NCI-H82 (cell line): Measurements from ENCODE around the gene NME4.

Experiments
- DNase-seq: peaks from one replicate; lab custom pipeline; 2025; lab: John Stamatoyannopoulos, UW

NME4 gene

GRCh38 chr16:363766-364490 lies 33.1 kb upstream of the NME4 start:
- DNase-seq, result peak; percentile 26

- no peak for DNase-seq
Measured at GRCh38 chr16:364595-365491, 32.2 kb upstream of the NME4 start.

- no peak for DNase-seq
Measured at GRCh38 chr16:366476-366875, 30.5 kb upstream of the NME4 start.

GRCh38 chr16:367333-367903 lies 29.6 kb upstream of the NME4 start:
- DNase-seq, result no peak

GRCh38 chr16:368388-369158 lies 28.4 kb upstream of the NME4 start:
- no peak for DNase-seq

GRCh38 chr16:369275-369865 lies 27.6 kb upstream of the NME4 start:
- no peak for DNase-seq

GRCh38 chr16:369866-370436 lies 27.0 kb upstream of the NME4 start:
- DNase-seq, result peak; percentile 15

GRCh38 chr16:370443-370842 lies 26.6 kb upstream of the NME4 start, which contains the start of gene MRPL28:
TSS of gene MRPL28 (minus strand) at chr16:370538. CDS start at chr16:370218, 320 bp downstream.
- DNase-seq, result peak; percentile 97

GRCh38 chr16:370979-371514 lies 26.0 kb upstream of the NME4 start:
- DNase-seq, result peak; percentile 37

- DNase-seq, result peak; percentile 60
Measured at GRCh38 chr16:371515-372301, 25.3 kb upstream of the NME4 start.

GRCh38 chr16:372302-372983 lies 24.6 kb upstream of the NME4 start:
- no peak for DNase-seq

- no peak for DNase-seq
Measured at GRCh38 chr16:373020-373598, 23.9 kb upstream of the NME4 start.

- DNase-seq, result no peak
Measured at GRCh38 chr16:373848-374615, 23.0 kb upstream of the NME4 start.

- DNase-seq, result no peak
Measured at GRCh38 chr16:374616-374926, 22.4 kb upstream of the NME4 start.

GRCh38 chr16:375212-375611 lies 21.8 kb upstream of the NME4 start:
- no peak for DNase-seq

GRCh38 chr16:375927-376816 lies 20.8 kb upstream of the NME4 start:
- no peak for DNase-seq

- DNase-seq, result no peak
Measured at GRCh38 chr16:376817-377418, 20.1 kb upstream of the NME4 start.
